Sciatic nerve (tissue), 2 donors: ENCODE results near the gene MIA. TPM values are rescaled to one million over a fixed set of nuclear protein-coding genes. Genes with fewer than 3 reads are reported as not detected.
"Not testable (repeated sequence)": the region's sequence is repeated elsewhere in the genome, so short reads cannot be mapped to it uniquely, and the experiment has no call there.

Experiments
- ATAC-seq: fragments of 200-7000 bp; cut with Tn5 transposase; one replicate; pipeline ENCODE4 v1.9.1; 2020; ENCODE audit warnings: mild to moderate bottlenecking, moderate library complexity
- DNase-seq: peaks from one replicate; pipeline ENCODE4 v3.0.0-alpha.2; 2020; ENCODE audit warnings: low spot score
- intact Hi-C: fragments of 100-400 bp; cut with DNase I; formaldehyde crosslinking; loops from one replicate; pipeline ENCODE4 v1.14.2; 2022
- total RNA-seq: library from RNA; stranded (reverse); fragmentation: NEBNext Ultra II Directional; extraction: Animal tissue kit (Norgen Biotek cat#: 25700); gene quantifications from one replicate; pipeline ENCODE4 v1.2.1, GENCODE V29; 2021
- donor health status: DM: no; HTN: no; CAD: no.
- donor health status: DM: no; HTN: no; CAD: no.

MIA gene
- total RNA-seq, 1 donor from 2014 or later: 173 TPM

DNA sequence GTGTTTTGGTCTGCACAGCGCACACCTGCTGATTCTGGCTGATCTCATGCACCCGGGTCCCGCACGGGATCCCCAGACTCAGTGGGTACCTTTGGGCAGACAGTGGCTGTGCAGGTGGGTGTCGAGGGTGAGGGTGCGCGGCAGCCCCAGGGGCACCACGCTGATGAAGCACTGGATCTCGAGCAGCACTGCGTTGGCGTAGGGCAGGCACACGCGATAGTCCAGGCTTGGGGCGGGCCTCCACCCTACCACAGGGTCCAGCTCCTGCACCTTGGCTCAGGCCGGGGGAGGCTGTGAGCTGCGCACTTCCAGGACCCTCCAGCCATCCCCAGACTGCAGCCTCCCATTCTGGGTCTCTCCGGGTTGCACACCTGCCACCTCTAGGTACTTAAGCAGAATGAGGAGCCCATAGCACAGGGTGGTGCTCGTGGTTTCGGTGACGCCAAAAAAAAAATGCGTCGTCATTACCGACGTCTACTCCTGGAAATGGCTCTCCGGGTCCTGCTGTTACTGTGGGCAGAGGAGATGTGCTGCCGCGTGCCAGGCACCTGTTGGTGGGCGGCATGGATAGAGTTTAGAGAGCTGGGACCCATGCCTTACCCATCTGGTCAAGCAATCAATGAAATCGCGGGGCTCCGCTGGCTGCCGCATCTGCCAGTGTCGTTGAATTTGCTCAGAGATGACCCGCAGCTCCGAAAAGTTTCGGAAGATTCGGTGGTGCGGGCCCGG lies 34.2 kb downstream of the MIA start:
- intact Hi-C loops: loop anchor here (10.0 kb wide), 1 partner anchor 145 kb away; no protein-coding TSS in a partner anchor
- DNase-seq: no peak
- ATAC-seq: no peak

- intact Hi-C loops: no loop called here
- DNase-seq (no peak), ATAC-seq (no peak)
Measured at GRCh38 chr19:40810160-40810559, 34.8 kb downstream of the MIA start.

DNA sequence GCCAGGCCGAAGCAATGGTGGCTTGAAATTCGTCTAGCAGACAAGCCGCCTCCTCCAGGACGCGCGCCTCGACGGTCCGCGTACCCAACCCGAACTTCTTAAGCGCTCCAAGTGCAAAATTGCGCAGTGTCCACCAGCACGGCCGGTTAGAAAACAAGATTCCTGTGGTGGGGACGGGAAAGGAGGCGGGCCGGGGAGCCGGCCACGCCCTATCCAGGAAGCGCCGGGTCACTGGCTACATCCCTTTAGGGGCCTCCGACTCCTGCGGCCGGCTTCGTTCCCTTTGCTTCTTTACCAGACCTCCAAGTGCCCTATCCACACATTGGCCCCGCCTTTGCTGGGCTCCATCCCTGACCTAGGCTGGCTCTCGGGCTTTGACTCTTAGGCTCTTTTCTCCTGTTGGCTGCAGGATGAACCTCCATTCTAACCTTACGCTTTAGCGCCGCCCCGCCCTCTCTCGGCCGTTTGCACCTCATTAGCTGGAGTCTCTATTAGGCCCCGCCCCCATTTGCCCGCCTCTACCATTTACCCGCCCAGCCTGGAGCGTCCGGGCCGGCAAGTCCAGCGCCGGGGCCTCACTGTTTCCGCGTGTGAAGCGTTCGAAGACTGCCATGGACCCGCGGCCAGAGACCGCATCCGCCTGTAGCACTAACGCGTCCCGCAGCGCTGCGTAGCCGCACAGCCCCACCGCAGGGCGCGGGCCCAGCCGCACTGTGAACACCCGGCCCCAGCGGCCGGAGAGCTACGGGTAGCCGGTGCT lies 35.5 kb downstream of the MIA start:
- DNase-seq (peak; percentile 88), ATAC-seq (peak; percentile 90)
- intact Hi-C loops: not testable (repeated sequence)

- no peak for ATAC-seq
- intact Hi-C loops: no loop called here
- no peak for DNase-seq
Measured at GRCh38 chr19:40811478-40812341, 36.4 kb downstream of the MIA start.

DNA sequence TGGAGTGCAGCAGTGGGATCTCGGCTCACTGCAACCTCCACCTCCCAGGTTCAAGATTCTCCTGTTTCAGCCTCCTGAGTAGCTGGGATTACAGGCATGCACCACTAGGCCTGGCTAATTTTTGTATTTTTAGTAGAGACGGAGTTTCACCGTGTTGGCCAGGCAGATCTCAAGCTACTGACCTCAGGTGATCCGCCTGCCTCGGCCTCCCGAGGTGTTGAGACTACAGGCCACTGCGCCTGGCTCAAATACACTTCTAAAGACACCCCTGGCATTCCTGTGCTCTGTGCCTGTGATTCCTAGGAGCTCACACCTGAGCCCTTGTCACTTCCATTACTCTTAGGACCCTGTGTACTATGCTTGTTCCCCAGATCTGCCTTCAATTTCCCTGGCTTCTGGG lies 37.2 kb downstream of the MIA start:
- DNase-seq, ATAC-seq, intact Hi-C loops: not testable (repeated sequence)

- ATAC-seq: no peak
- no peak for DNase-seq
- intact Hi-C loops: no loop called here
Measured at GRCh38 chr19:40813182-40813581, 37.9 kb downstream of the MIA start.

- intact Hi-C loops: no loop called here
- DNase-seq: peak; percentile 49
- ATAC-seq: no peak
Measured at GRCh38 chr19:40815223-40815622, 39.9 kb downstream of the MIA start.

- DNase-seq: peak; percentile 92
- intact Hi-C loops: not testable (repeated sequence)
- peak; percentile 91 for ATAC-seq
Measured at GRCh38 chr19:40818480-40819399, 43.4 kb downstream of the MIA start.

- ATAC-seq (peak; percentile 44), DNase-seq (peak; percentile 81)
- intact Hi-C loops: not testable (repeated sequence)
Measured at GRCh38 chr19:40819479-40820234, 44.3 kb downstream of the MIA start.

DNA sequence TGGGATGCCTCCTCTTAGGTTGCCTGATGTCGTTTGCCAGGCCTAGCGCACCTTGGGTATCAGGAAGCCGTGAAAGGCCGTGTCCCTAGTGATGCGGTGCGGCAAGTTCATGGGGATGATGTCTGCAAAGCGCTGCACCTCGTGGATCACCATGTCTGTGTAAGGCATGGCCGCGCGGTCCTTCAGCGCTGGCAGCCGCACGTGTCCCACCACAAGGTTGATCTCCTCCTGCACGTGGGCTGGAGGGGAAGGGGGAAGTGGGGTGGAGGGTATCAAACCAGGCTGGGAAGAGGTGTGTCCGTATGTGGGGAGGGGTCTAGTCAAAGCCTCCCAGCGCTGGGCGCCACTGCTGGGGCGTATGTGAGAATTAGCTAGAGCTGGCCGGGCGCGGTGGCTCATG lies 46.8 kb downstream of the MIA start:
- DNase-seq: peak; percentile 60
- intact Hi-C loops: no loop called here
- ATAC-seq: no peak

- ATAC-seq, intact Hi-C loops: not testable (repeated sequence)
Measured at GRCh38 chr19:40822704-40823553, 47.6 kb downstream of the MIA start.

DNA sequence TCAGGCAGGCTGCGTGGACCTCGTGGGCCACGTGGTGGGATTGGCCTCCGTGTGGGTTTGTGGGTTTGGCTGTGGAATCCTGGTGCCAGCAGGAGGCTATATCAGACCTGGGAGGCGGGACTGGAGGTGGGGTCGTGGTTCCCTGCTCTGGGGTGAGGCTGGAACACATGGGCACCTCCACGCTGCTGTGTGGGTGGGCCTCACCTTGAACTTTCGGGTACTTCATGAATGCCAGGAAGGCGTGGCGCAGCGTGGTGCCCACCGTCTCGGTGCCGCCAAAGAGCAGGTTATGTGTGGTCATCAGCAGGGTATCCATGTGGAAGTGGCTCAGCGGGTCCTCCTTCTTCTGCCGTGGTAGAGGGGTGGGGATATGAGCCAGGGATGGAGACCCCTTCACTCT lies 49.6 kb downstream of the MIA start:
- ATAC-seq, intact Hi-C loops: not testable (repeated sequence)
- peak; percentile 46 for DNase-seq

More at GRCh38 chr19:40822704-40823553, 47.6 kb downstream of the MIA start:
- peak; percentile 35 for DNase-seq

DNA sequence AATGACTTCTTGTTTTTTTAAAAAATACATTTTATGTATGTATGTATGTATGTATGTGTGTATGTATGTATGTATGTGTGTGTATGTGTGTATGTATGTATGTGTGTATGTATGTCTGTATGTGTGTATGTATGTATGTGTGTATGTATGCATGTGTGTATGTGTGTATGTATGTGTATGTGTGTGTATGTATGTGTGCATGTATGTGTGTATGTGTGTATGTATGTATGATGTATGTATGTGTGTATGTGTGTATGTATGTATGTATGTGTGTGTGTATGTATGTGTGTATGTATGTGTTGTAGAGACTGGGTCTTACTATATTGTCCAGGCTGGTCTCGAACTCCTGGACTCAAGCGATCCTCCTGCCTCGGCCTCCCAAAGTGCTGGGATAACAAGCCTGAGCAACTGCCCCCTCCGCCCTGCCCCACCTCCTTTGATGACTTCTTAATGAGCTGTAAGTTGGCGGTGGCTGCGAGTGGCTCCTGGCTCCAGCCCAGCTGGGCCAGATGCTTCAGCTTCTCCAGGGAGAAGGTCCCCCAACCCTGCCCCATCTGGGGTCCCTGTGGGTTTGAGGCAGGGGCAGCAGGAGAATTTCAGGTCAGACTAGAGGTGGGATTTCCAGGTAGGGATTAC lies 50.3 kb downstream of the MIA start:
- DNase-seq, intact Hi-C loops: not testable (repeated sequence)

GRCh38 chr19:40826312-40826698 lies 51.0 kb downstream of the MIA start:
- ATAC-seq, intact Hi-C loops, DNase-seq: not testable (repeated sequence)

More for the DNA sequence above, 50.3 kb downstream of the MIA start:
- ATAC-seq: not testable (repeated sequence)

DNA sequence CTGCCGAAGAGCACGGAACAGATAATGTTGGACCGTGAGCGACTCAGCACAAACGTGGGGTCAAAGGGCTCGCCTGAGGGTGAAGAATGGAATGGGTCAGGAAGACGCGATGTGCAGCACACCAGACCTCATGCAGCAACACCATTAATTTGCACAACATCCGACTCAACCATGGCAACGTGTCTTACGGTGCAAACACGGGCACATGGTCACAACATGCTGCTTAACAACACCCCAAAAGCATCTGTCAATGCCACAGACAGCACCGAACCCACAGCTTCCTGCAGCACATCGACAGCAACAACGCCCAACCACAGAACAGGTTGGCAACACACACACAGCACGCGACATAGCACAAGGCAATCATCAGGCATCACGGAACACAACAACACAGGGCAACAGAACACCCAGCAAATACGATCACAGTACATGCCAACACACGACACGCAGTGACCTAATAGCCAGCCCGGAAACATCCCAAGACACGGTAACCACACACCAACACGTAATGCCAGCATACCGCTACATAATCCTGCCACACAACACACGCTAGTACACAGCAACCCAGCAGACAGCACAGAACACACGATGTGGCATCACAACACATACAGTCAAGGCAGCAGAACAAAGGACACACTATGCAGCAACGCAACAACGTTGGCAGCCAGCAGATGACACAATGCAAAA lies 51.5 kb downstream of the MIA start:
- ATAC-seq, intact Hi-C loops: not testable (repeated sequence)
- DNase-seq: peak; percentile 33
